ENCODE data around the gene BIRC2.

BIRC2 gene

GRCh38 chr11:102347462-102348370 is 702 bp downstream of the BIRC2 start:
- H3K18ac ChIP-seq (ENCODE audit: low read depth in 1 of 2, low read length in 2 of 2), result peak overlapping the region; percentile 4 to 91
- H3K4me3 ChIP-seq (ENCODE audit: insufficient read depth in 1 of 2, low read depth in 1 of 2, low read length in 2 of 2), result peak overlapping the region; percentile 63 to 97
- peak overlapping the region; percentile 3 for H2BK5ac ChIP-seq (ENCODE audit: low read depth, low read length, poor library complexity, severe bottlenecking)
- no peaks in the 10 kb centered on the region for H3K4me1 ChIP-seq (ENCODE audit: control insufficient read depth, insufficient read depth, low read depth, low read length)
- H3K23ac ChIP-seq (ENCODE audit: low read length in 2 of 2), result peak overlapping the region in 1 of 2 experiments; percentile 89
- H3K27ac ChIP-seq (ENCODE audit: low read length, poor library complexity, severe bottlenecking), result peak overlapping the region; percentile 63
- H3K79me1 ChIP-seq (replicated peaks; ENCODE audit: low read length, poor library complexity, severe bottlenecking), result peaks cover 1% of the 10 kb centered on the region
- DNase-seq, result peak; percentile 65
- H3K36me3 ChIP-seq (ENCODE audit: control insufficient read depth in 1 of 2, insufficient read depth in 2 of 2, low read depth in 1 of 2, low read length in 2 of 2), result peaks cover 3 to 22% of the 10 kb centered on the region in 2 experiments
- H4K8ac ChIP-seq (ENCODE audit: low read length), result no peak overlapping the region
- no peak overlapping the region for H4K91ac ChIP-seq (ENCODE audit: low read length)
- under 1% methylated on average over 28 of the region's 33 CpGs for WGBS
- no peak overlapping the region for H2AK5ac ChIP-seq (ENCODE audit: low read length, severe bottlenecking)
- peak overlapping the region; percentile 96 for H3K9ac ChIP-seq (ENCODE audit: low read length)
- H3K4me2 ChIP-seq (ENCODE audit: low read length, poor library complexity, severe bottlenecking), result peak overlapping the region; percentile 64
- H3K14ac ChIP-seq (ENCODE audit: low read length in 2 of 2), result no peak overlapping the region
- H2AFZ ChIP-seq (ENCODE audit: low read depth, low read length), result no peak overlapping the region
- peak overlapping the region in 1 of 2 experiments; percentile 61 for H3K4ac ChIP-seq (ENCODE audit: low read depth in 1 of 2, low read length in 2 of 2)
- H3K9me3 ChIP-seq (ENCODE audit: control insufficient read depth, low read length), result no peaks in the 10 kb centered on the region
- no peaks in the 10 kb centered on the region for H3K27me3 ChIP-seq (ENCODE audit: control insufficient read depth in 1 of 2, insufficient read depth in 1 of 2, low read length in 2 of 2)
- H2BK120ac ChIP-seq (ENCODE audit: low read depth, low read length), result no peak overlapping the region
- no peak overlapping the region for H2BK12ac ChIP-seq (ENCODE audit: low read length in 2 of 2)
- no peak overlapping the region for H2BK15ac ChIP-seq (ENCODE audit: low read depth, poor library complexity, severe bottlenecking)

GRCh38 chr11:102357116-102357515 is 10.1 kb downstream of the BIRC2 start:
- Histone ChIP-seq H3K18ac (ENCODE audit: low read depth in 1 of 2, low read length in 2 of 2) (no peak overlapping the region), H2BK120ac (ENCODE audit: low read depth, low read length) (no peak overlapping the region), H3K36me3 (ENCODE audit: control insufficient read depth in 1 of 2, insufficient read depth in 2 of 2, low read depth in 1 of 2, low read length in 2 of 2) (peaks cover 17 to 60% of the 10 kb centered on the region in 2 experiments), H2BK5ac (ENCODE audit: low read depth, low read length, poor library complexity, severe bottlenecking) (no peak overlapping the region), H4K8ac (ENCODE audit: low read length) (no peak overlapping the region), H2BK12ac (ENCODE audit: low read length in 2 of 2) (no peak overlapping the region), H4K91ac (ENCODE audit: low read length) (no peak overlapping the region), H2BK15ac (ENCODE audit: low read depth, poor library complexity, severe bottlenecking) (no peak overlapping the region), H3K4me2 (ENCODE audit: low read length, poor library complexity, severe bottlenecking) (no peak overlapping the region), H3K9me3 (ENCODE audit: control insufficient read depth, low read length) (no peaks in the 10 kb centered on the region), H3K27ac (ENCODE audit: low read length, poor library complexity, severe bottlenecking) (no peak overlapping the region), H3K4me1 (ENCODE audit: control insufficient read depth, insufficient read depth, low read depth, low read length) (no peaks in the 10 kb centered on the region), H2AFZ (ENCODE audit: low read depth, low read length) (no peak overlapping the region), H3K9ac (ENCODE audit: low read length) (no peak overlapping the region), H3K27me3 (ENCODE audit: control insufficient read depth in 1 of 2, insufficient read depth in 1 of 2, low read length in 2 of 2) (no peaks in the 10 kb centered on the region), H3K4me3 (ENCODE audit: insufficient read depth in 1 of 2, low read depth in 1 of 2, low read length in 2 of 2) (no peak overlapping the region), H3K79me1 (replicated peaks; ENCODE audit: low read length, poor library complexity, severe bottlenecking) (peaks cover 18% of the 10 kb centered on the region), H3K4ac (ENCODE audit: low read depth in 1 of 2, low read length in 2 of 2) (no peak overlapping the region), H3K23ac (ENCODE audit: low read length in 2 of 2) (no peak overlapping the region), H2AK5ac (ENCODE audit: low read length, severe bottlenecking) (no peak overlapping the region), H3K14ac (ENCODE audit: low read length in 2 of 2) (no peak overlapping the region)
- DNase-seq, result no peak

DNA sequence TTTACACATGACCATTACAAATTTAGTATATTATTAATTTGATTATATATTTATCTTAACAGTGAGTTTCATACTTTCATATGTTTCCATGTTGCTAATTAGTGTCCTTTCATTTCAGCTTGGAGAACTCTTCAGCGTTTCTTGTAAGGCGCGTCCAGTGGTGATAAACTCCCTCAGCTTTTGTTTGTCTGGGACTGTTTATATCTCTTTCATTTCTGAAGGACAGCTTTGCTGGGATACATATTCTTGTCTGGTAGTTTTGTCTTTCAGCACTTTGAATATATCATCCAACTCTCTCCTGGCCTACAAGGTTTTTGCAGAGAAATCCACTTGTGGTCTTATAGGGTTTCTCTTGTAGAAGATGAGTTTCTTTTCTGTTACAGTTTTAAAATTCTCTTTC is 12.4 kb downstream of the BIRC2 start:
- no peak overlapping the region for H3K18ac ChIP-seq (ENCODE audit: low read depth in 1 of 2, low read length in 2 of 2)
- no peak overlapping the region for H2BK120ac ChIP-seq (ENCODE audit: low read depth, low read length)

DNA sequence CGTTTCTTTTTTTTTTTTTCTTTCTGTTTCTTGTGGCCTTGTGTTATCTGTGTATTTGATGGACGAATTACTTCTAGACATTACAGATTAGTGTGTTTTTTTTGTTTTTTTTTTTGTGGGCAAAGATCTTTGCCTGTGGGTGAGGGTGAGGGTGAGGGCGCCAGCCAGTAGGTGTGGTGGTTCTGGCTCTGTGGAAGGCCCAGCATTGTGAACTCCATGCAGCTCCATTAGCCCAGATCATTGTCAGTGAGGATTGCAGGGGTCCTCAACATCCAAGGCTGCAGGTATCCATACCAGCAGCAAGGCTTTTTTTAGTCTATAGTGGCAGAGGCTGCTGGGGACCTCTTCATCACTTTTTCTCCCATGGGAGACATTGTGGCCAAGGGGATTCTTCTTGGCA is 13.7 kb downstream of the BIRC2 start:
- 98% methylated on average over 3 of the region's 3 CpGs for WGBS
- H3K27ac ChIP-seq (ENCODE audit: low read length, poor library complexity, severe bottlenecking), result no peak overlapping the region
- H3K14ac ChIP-seq (ENCODE audit: low read length in 2 of 2), result no peak overlapping the region
- H2AFZ ChIP-seq (ENCODE audit: low read depth, low read length), result no peak overlapping the region
- H4K8ac ChIP-seq (ENCODE audit: low read length), result no peak overlapping the region
- H2BK15ac ChIP-seq (ENCODE audit: low read depth, poor library complexity, severe bottlenecking), result no peak overlapping the region
- peaks cover 16% of the 10 kb centered on the region for H3K79me1 ChIP-seq (replicated peaks; ENCODE audit: low read length, poor library complexity, severe bottlenecking)
- no peak overlapping the region for H3K18ac ChIP-seq (ENCODE audit: low read depth in 1 of 2, low read length in 2 of 2)
- H3K9me3 ChIP-seq (ENCODE audit: control insufficient read depth, low read length), result no peaks in the 10 kb centered on the region
- H2BK120ac ChIP-seq (ENCODE audit: low read depth, low read length), result no peak overlapping the region
- H3K23ac ChIP-seq (ENCODE audit: low read length in 2 of 2), result no peak overlapping the region
- no peak for DNase-seq
- H3K27me3 ChIP-seq (ENCODE audit: control insufficient read depth in 1 of 2, insufficient read depth in 1 of 2, low read length in 2 of 2), result no peaks in the 10 kb centered on the region
- no peak overlapping the region for H2AK5ac ChIP-seq (ENCODE audit: low read length, severe bottlenecking)
- peaks cover 20 to 71% of the 10 kb centered on the region in 2 experiments for H3K36me3 ChIP-seq (ENCODE audit: control insufficient read depth in 1 of 2, insufficient read depth in 2 of 2, low read depth in 1 of 2, low read length in 2 of 2)
- H3K9ac ChIP-seq (ENCODE audit: low read length), result no peak overlapping the region
- no peak overlapping the region for H2BK12ac ChIP-seq (ENCODE audit: low read length in 2 of 2)
- H3K4me2 ChIP-seq (ENCODE audit: low read length, poor library complexity, severe bottlenecking), result no peak overlapping the region
- H2BK5ac ChIP-seq (ENCODE audit: low read depth, low read length, poor library complexity, severe bottlenecking), result no peak overlapping the region
- no peak overlapping the region for H3K4ac ChIP-seq (ENCODE audit: low read depth in 1 of 2, low read length in 2 of 2)
- no peak overlapping the region for H3K4me3 ChIP-seq (ENCODE audit: insufficient read depth in 1 of 2, low read depth in 1 of 2, low read length in 2 of 2)
- no peaks in the 10 kb centered on the region for H3K4me1 ChIP-seq (ENCODE audit: control insufficient read depth, insufficient read depth, low read depth, low read length)
- H4K91ac ChIP-seq (ENCODE audit: low read length), result no peak overlapping the region

More for the DNA sequence above, 12.4 kb downstream of the BIRC2 start:
- WGBS, result 100% methylated on average over 3 of the region's 3 CpGs
- no peak overlapping the region for H3K9ac ChIP-seq (ENCODE audit: low read length)
- H3K4me3 ChIP-seq (ENCODE audit: insufficient read depth in 1 of 2, low read depth in 1 of 2, low read length in 2 of 2), result no peak overlapping the region
- H3K9me3 ChIP-seq (ENCODE audit: control insufficient read depth, low read length), result no peaks in the 10 kb centered on the region
- no peaks in the 10 kb centered on the region for H3K4me1 ChIP-seq (ENCODE audit: control insufficient read depth, insufficient read depth, low read depth, low read length)
- H2BK5ac ChIP-seq (ENCODE audit: low read depth, low read length, poor library complexity, severe bottlenecking), result no peak overlapping the region
- no peak overlapping the region for H2BK15ac ChIP-seq (ENCODE audit: low read depth, poor library complexity, severe bottlenecking)
- H3K23ac ChIP-seq (ENCODE audit: low read length in 2 of 2), result no peak overlapping the region
- H2BK12ac ChIP-seq (ENCODE audit: low read length in 2 of 2), result no peak overlapping the region
- H3K4me2 ChIP-seq (ENCODE audit: low read length, poor library complexity, severe bottlenecking), result no peak overlapping the region
- no peak overlapping the region for H4K91ac ChIP-seq (ENCODE audit: low read length)
- DNase-seq, result no peak
- no peak overlapping the region for H3K14ac ChIP-seq (ENCODE audit: low read length in 2 of 2)
- H3K4ac ChIP-seq (ENCODE audit: low read depth in 1 of 2, low read length in 2 of 2), result no peak overlapping the region
- peaks cover 13% of the 10 kb centered on the region for H3K79me1 ChIP-seq (replicated peaks; ENCODE audit: low read length, poor library complexity, severe bottlenecking)
- no peak overlapping the region for H3K27ac ChIP-seq (ENCODE audit: low read length, poor library complexity, severe bottlenecking)
- no peak overlapping the region for H2AK5ac ChIP-seq (ENCODE audit: low read length, severe bottlenecking)
- no peaks in the 10 kb centered on the region for H3K27me3 ChIP-seq (ENCODE audit: control insufficient read depth in 1 of 2, insufficient read depth in 1 of 2, low read length in 2 of 2)
- no peak overlapping the region for H4K8ac ChIP-seq (ENCODE audit: low read length)
- H2AFZ ChIP-seq (ENCODE audit: low read depth, low read length), result no peak overlapping the region
- peaks cover 17 to 66% of the 10 kb centered on the region in 2 experiments for H3K36me3 ChIP-seq (ENCODE audit: control insufficient read depth in 1 of 2, insufficient read depth in 2 of 2, low read depth in 1 of 2, low read length in 2 of 2)

Data from mesenchymal stem cell (in vitro differentiated cells and primary cell).